ENCODE measurements around the gene RNF40. TPM values are rescaled to one million over a fixed set of nuclear protein-coding genes. Genes with fewer than 3 reads are reported as not detected.

The RNF40 gene
- polyA plus RNA-seq (2014; cell fraction: cytosol; rRNA removed), result 76.5 and 83.8 TPM in 2 replicates
- 104 and 122 TPM in 2 replicates for polyA plus RNA-seq (2014; cell fraction: nucleus; rRNA removed)

DNA sequence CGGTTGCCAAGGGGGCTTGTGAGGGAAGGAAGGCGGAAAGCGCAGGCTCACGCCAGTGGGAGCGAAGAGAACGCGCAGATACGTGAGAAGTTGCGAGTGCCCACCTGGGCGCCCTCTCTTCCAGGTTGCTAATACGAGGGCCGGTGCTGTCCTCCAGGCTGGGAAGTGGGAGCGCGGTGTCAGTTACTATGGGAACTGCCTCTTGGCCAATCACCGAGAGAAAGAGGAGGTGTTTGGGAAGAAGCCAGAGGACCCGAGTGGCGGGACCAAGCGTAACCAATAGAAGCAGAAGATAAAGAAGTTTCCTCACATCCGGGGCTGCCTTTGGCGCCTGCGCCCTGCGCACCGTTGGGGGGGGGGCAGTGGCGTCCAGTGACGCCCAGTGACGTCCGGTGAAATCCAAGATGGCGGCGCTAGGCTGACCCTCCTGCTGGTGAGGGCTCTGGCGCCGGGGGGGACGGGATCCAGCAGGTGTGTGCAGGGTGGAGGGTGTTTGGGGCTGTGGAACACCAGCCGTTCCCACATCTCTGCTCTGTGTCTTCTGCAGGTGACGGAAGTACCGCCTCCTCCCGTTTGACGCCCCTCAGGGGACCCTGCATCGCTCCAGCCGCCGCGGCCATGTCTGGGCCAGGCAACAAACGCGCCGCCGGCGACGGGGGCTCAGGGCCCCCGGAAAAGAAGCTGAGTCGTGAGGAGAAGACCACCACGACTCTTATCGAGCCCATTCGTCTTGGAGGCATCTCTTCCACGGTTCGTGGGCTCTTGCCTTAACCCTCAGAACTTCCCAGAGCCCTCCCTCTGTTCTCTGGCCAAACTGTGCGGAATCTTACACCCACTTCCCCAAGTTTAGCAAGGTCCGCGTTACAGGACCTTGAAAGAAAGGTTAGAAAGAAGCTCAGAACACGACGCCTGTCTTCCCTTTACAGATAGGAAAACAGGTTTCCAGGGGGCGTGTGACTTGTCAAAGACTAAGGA is at the start of gene RNF40, which contains the start of gene CFAP119:
Gene RNF40, plus strand, starts transcription at position 395 of the 975 bp plus-strand sequence. Its CDS starts 224 bp downstream, at position 619.
Gene CFAP119, minus strand, starts transcription at position 135 of the 975 bp plus-strand sequence. CDS start 314 bp downstream, outside the sequence.
- peak; percentile 98 for DNase-seq (ENCODE audit: low spot score)

DNA sequence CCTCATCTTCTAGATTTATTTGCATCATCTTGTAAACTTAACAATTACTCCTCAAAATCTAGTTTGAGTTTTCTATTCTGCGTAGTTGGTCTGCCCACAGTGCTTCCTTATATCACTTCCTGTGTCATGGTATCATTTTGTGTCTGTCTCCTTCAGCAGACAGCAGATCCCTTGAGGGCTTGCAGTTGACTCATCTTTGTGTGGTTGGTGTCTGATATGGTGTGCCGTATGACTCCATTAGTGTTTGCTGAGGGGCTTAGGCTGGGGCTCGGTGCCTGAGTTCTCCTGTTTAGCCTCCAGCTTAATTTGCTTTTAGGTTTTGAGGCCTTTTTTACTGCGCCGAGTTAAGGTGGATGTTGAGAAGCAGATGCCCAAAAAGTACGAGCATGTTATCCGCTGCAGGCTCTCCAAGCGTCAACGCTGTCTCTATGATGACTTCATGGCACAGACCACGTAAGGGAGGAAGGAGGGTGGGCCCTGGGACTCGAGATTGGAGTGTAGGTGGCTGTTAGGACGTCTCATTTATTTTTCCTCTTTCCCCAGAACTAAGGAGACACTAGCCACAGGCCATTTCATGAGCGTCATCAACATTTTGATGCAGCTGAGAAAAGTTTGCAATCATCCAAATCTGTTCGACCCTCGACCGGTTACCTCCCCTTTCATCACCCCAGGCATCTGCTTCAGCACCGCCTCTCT is 46.2 kb upstream of the RNF40 start:
- DNase-seq (ENCODE audit: low spot score), result no peak

DNA sequence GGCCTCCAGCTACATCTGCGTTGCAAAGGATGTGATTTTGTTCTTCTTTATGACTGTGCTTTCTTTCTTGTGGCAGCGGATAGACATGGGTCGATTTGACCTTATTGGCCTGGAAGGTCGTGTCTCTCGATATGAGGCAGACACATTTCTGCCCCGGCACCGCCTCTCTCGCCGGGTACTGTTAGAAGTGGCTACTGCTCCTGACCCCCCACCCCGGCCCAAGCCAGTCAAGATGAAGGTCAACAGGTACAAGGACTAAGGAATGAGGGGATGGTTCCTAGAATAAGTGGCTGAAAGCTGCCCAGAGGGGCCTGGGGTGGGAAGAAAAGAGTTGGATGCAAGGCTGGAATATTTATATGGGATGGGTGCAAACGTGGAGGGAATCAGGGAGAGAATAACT is 42.0 kb upstream of the RNF40 start:
- DNase-seq (ENCODE audit: low spot score), result no peak

DNA sequence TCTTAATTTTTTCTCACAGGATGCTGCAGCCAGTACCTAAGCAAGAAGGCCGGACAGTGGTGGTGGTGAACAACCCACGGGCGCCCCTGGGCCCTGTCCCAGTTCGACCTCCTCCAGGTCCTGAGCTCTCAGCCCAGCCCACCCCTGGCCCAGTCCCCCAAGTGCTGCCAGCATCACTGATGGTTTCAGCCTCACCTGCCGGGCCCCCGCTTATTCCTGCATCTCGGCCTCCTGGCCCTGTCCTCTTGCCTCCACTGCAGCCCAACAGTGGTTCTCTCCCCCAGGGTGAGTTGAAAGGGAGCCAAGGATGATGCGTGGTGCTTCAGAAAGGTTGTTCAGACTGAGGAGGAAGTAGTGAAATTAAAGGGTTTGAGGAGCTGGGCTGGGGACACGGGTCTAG is 41.4 kb upstream of the RNF40 start:
- DNase-seq (ENCODE audit: low spot score), result no peak

DNA sequence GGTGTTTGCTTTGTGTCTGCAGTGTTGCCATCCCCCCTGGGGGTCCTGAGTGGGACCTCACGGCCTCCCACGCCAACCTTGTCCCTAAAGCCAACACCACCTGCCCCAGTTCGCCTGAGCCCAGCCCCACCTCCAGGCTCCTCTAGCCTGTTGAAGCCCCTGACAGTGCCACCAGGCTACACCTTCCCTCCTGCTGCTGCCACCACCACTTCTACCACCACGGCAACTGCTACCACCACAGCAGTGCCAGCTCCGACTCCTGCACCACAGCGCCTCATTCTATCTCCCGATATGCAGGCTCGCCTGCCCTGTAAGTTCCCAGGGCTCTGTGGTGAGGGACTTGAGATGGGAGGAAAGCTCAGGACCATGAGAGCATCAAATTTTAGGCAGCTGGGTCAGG is 41.0 kb upstream of the RNF40 start:
- DNase-seq (ENCODE audit: low spot score), result no peak

DNA sequence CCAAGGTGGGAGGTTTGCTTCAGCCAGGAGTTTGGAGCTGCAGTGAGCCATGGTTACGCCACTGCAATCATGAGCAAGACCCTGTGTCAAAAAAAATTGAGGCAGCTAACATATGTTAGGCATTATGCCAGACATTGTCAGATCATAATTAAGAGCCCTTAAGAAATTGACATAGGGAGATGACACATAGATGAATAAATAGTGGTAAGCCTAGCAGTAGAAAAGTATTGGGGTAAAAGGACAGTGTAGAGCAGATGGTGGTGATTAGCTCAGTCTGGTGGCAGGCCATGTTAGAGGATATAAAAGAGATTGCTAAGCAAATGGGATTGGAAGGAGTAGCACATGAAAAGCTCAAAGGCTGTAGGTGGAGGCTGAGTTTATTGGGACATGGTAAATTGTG is 40.5 kb upstream of the RNF40 start:
- no peak for DNase-seq (ENCODE audit: low spot score)

DNA sequence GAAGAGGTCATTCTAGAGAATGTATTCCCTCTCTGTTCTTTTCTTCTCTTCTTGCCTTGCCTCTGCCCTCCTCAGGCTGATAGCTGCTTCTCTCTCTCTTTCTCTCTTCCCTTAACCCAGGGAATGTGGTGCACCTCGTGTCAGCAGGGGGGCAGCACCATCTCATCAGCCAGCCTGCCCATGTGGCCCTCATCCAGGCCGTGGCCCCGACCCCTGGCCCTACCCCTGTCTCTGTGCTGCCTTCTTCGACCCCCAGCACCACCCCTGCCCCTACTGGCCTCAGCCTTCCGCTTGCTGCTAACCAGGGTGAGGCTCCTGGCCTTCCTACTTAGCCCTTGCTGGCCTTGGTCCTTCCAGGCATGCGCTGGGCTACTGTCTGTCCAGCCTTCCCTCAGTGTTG is 39.7 kb upstream of the RNF40 start:
- DNase-seq (ENCODE audit: low spot score), result no peak

DNA sequence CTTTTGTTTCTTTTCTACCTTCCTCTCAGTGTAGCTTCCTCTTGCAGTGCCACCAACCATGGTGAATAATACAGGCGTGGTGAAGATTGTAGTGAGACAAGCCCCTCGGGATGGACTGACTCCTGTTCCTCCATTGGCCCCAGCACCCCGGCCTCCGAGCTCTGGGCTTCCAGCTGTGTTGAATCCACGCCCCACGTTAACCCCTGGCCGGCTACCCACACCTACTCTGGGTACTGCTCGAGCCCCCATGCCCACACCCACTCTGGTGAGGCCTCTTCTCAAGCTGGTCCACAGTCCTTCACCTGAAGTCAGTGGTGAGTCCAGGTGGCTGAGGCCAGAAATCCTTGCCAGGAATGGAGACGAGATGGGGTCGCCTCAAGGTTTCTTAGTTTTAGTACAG is 39.2 kb upstream of the RNF40 start:
- no peak for DNase-seq (ENCODE audit: low spot score)

DNA sequence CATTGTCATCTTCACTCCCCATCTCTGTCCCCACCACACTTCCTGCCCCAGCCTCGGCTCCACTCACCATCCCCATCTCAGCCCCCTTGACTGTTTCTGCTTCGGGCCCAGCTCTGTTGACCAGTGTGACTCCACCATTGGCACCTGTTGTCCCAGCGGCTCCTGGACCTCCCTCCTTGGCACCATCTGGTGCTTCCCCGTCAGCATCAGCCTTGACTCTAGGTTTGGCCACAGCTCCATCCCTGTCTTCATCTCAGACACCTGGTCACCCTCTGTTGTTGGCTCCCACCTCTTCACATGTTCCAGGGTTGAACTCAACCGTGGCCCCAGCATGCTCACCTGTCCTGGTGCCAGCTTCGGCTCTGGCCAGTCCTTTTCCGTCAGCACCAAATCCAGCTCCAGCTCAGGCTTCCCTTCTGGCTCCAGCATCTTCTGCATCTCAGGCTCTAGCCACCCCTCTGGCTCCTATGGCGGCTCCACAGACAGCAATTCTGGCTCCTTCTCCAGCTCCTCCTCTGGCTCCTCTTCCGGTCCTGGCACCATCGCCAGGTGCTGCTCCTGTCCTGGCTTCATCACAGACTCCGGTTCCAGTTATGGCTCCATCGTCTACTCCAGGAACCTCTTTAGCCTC is 38.3 kb upstream of the RNF40 start:
- DNase-seq (ENCODE audit: low spot score), result no peak

DNA sequence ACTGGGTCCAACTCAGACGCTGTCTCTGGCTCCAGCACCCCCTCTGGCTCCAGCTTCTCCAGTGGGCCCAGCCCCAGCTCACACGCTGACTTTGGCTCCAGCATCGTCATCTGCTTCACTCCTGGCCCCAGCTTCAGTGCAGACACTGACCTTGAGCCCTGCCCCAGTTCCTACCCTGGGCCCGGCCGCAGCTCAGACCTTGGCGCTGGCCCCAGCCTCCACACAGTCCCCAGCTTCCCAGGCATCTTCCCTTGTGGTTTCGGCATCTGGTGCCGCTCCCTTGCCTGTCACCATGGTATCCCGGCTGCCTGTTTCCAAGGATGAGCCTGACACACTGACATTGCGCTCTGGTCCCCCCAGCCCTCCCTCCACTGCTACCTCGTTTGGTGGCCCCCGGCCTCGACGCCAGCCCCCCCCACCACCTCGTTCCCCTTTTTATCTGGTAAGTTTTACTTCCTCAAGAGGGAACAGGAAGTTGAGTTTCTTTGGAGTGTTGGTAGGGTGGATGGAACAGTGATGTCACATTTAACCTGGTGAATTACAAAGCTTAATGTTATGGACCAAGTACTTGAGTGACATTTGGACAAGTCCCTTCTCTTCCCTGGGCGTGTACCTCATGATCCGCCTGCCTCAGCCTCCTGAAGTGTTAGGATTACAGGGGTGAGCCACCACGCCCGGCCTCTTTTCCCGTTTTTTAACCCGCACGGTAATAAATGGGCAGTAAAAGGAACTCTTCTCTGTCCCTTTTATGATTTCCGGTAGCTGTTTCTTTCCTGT is 37.3 kb upstream of the RNF40 start:
- DNase-seq (ENCODE audit: low spot score), result no peak

DNA sequence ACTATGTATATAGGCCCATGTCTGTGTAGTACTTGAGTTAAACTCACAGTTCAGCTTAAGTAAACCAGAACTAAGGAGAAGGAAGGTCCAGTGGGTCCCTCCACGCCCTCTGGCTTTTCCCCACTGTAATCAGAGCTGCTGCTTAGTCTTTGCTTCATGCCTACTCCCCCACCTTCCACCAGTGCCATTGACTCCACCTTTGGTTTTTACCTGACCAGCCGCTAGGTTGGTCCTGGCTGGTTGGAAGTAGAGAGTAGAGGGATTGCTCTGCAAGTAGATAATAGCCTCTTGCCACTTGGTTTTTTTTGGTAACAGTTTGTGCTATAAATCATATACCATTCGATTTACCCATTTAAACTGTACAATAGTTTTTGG is 36.7 kb upstream of the RNF40 start:
- DNase-seq (ENCODE audit: low spot score), result no peak

DNA sequence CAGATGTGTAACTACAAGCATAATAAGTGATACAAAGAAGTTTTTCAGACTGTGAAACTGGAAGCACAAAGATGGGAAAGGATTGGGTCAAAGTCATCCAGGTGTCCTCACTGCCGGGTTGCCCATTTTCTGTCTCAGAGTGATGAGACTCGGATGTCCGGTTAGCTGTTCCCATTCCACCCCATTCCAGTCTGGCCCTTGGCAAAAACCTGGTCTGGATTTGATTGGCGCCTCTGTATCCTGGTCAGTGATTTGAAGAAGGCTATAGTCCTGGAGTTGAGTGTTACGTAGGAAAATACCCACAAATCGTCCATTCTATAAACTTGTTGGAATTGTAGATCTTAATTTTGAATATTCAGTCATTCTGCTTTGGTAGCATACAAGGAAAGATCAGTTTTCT is 33.8 kb upstream of the RNF40 start:
- DNase-seq (ENCODE audit: low spot score), result no peak

DNA sequence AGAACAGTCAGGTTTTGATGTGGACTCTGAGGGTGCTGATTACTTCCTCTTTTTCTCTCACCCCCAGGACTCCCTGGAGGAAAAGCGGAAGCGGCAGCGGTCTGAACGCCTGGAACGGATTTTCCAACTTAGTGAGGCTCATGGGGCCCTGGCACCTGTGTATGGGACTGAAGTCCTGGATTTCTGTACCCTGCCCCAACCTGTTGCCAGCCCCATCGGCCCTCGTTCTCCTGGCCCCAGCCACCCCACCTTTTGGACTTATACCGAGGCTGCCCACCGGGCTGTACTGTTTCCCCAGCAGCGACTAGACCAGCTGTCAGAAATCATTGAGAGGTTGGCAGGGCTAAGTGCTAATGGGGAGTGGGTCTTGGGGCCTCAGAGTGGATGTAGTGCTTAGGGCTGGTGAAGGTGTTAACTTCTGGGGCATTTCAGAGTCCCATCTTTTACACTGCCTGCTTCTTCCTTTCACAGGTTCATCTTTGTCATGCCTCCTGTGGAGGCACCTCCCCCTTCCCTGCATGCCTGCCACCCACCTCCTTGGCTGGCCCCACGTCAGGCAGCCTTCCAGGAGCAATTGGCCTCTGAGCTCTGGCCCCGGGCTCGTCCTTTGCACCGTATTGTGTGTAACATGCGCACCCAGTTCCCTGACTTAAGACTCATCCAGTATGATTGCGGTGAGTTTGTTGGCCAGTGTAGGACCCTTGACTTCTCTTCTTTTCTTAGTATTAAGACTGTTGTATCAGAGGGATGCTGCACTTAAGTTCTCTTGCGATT is 33.0 kb upstream of the RNF40 start:
- DNase-seq (ENCODE audit: low spot score), result no peak

DNA sequence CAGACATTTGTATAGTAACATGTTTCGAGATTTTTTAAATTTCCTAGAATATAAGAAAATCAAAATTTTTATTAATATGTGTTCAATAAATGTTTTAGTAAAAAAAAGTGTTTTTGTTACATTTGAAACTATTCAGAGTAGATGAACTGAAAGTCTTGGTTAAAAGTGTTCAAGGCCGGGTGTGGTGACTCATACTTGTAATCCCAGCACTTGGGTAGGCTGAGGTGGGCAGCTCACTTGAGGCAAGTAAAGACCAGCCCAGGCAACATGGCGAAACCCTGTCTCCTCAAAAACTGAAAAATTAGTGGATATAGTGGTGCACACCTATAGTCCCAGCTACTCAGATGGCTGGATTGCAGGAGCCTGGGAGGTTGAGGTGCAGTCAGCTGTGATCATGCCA is 30.7 kb upstream of the RNF40 start:
- no peak for DNase-seq (ENCODE audit: low spot score)

DNA sequence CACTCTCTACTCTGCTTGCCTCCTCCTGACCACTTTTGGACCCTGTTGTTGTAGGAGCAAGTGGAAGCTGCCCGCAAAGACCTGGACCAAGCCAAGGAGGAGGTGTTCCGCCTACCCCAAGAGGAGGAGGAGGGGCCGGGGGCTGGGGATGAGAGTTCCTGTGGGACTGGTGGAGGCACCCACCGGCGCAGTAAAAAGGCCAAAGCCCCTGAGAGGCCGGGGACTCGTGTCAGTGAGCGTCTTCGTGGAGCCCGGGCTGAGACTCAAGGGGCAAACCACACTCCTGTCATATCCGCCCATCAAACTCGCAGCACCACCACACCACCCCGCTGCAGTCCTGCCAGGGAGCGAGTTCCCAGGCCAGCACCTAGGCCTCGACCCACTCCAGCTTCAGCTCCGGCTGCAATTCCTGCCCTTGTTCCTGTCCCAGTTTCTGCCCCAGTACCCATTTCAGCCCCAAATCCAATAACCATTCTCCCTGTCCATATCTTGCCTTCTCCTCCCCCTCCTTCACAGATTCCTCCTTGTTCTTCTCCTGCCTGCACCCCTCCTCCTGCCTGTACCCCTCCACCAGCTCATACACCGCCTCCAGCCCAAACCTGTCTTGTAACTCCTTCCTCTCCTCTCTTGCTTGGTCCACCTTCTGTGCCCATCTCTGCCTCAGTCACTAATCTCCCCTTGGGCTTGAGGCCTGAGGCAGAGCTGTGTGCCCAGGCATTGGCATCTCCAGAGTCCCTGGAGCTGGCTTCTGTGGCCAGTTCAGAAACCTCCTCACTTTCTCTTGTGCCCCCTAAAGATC is 24.9 kb upstream of the RNF40 start:
- DNase-seq (ENCODE audit: low spot score), result no peak

DNA sequence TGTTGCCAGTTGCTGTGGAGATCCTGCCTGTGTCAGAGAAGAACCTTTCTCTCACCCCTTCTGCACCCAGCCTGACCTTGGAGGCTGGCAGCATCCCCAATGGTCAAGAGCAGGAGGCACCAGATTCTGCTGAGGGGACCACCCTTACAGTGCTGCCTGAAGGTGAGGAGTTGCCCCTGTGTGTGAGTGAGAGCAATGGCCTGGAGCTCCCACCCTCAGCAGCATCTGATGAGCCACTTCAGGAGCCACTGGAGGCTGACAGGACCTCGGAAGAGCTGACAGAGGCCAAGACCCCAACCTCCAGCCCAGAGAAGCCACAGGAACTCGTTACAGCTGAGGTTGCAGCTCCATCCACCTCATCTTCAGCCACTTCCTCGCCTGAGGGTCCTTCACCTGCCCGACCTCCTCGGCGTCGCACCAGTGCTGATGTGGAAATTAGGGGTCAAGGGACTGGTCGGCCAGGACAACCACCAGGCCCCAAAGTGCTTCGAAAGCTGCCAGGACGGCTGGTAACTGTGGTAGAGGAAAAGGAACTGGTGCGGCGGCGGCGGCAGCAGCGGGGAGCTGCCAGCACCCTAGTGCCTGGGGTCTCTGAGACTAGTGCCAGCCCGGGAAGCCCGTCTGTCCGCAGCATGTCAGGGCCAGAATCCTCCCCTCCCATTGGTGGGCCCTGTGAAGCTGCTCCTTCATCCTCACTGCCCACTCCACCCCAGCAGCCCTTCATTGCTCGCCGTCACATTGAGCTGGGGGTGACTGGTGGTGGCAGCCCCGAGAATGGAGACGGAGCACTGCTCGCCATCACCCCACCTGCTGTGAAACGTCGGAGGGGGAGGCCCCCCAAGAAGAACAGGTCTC is 24.1 kb upstream of the RNF40 start:
- no peak for DNase-seq (ENCODE audit: low spot score)

DNA sequence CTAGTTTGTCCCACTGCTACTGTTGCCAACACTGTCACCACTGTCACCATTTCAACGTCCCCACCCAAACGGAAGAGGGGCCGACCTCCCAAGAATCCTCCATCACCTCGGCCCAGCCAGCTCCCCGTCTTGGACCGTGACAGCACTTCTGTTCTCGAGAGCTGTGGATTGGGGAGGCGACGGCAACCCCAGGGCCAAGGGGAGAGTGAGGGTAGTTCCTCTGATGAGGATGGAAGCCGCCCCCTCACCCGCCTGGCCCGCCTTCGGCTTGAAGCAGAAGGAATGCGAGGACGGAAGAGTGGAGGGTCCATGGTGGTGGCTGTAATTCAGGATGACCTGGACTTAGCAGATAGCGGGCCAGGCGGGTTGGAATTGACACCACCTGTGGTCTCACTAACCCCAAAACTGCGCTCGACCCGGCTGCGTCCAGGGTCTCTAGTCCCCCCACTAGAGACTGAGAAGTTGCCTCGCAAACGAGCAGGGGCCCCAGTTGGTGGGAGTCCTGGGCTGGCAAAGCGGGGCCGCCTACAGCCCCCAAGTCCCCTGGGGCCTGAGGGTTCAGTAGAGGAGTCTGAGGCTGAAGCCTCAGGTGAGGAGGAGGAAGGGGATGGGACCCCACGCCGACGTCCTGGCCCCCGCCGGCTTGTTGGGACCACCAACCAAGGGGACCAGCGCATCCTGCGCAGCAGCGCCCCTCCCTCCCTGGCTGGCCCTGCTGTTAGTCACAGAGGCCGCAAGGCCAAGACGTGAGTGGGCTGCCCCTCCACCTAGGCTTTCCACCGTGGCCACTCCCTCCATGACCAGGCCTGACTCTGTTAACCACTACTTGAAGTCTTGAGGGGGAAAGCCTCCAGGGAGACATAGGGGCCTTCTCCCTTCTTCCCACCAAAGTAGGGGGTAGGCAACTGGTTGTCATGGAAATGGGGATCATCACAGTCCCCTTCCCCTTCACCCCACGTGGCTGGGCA is 22.9 kb upstream of the RNF40 start:
- DNase-seq (ENCODE audit: low spot score), result no peak

Data from SK-N-DZ (cell line).